Effector memory CD4-positive, alpha-beta T cell (primary cell): ENCODE results near the gene LRRTM2.

Experiments
- DNase-seq, 3 donors: peaks; one replicate each; pipeline ENCODE4 v3.0.0-alpha.2; 2020
- H3K27ac ChIP-seq: 2 replicates; pipeline ENCODE4 v1.7.0; 2013; ENCODE audit warnings: mild to moderate bottlenecking, low read length, moderate library complexity; ENCODE audit not compliant: insufficient read depth, poor library complexity, severe bottlenecking
- H3K27me3 ChIP-seq: replicated peaks from 2 replicates; pipeline ENCODE4 v1.7.0; 2013; ENCODE audit warnings: mild to moderate bottlenecking, low read length; ENCODE audit not compliant: insufficient read depth, control insufficient read depth, poor library complexity, severe bottlenecking
- H3K36me3 ChIP-seq: 2 replicates; pipeline ENCODE4 v1.7.0; 2013; ENCODE audit warnings: mild to moderate bottlenecking, low read length, moderate library complexity; ENCODE audit not compliant: control insufficient read depth, insufficient read depth
- H3K4me1 ChIP-seq: 2 replicates; pipeline ENCODE4 v1.7.0; 2013; ENCODE audit warnings: low read length, mild to moderate bottlenecking; ENCODE audit not compliant: control insufficient read depth, insufficient read depth, poor library complexity, severe bottlenecking
- H3K4me3 ChIP-seq: 2 replicates; pipeline ENCODE4 v1.7.0; 2013; ENCODE audit warnings: low read length, low read depth, mild to moderate bottlenecking; ENCODE audit not compliant: insufficient read depth, poor library complexity, severe bottlenecking
- H3K9me3 ChIP-seq: 2 replicates; pipeline ENCODE4 v1.7.0; 2013; ENCODE audit warnings: mild to moderate bottlenecking, low read length, moderate library complexity; ENCODE audit not compliant: control insufficient read depth

The LRRTM2 gene

GRCh38 chr5:138889994-138890393, 14.9 kb upstream of the LRRTM2 start:
- Histone ChIP-seq H3K9me3 (no peaks in the 10 kb centered on the region), H3K36me3 (peaks cover 6% of the 10 kb centered on the region), H3K27ac (no peak overlapping the region), H3K27me3 (no peaks in the 10 kb centered on the region), H3K4me1 (no peaks in the 10 kb centered on the region), H3K4me3 (no peak overlapping the region)
- no peak for DNase-seq

GRCh38 chr5:138884554-138884953, 9.4 kb upstream of the LRRTM2 start:
- H3K27ac ChIP-seq = no peak overlapping the region
- H3K9me3 ChIP-seq = no peaks in the 10 kb centered on the region
- no peak overlapping the region for H3K4me3 ChIP-seq
- no peak for DNase-seq
- H3K36me3 ChIP-seq = peaks cover 6% of the 10 kb centered on the region
- H3K27me3 ChIP-seq = no peaks in the 10 kb centered on the region
- no peaks in the 10 kb centered on the region for H3K4me1 ChIP-seq

- peaks cover 4% of the 10 kb centered on the region for H3K36me3 ChIP-seq
- no peak for DNase-seq
- H3K9me3 ChIP-seq = no peaks in the 10 kb centered on the region
- H3K27me3 ChIP-seq = no peaks in the 10 kb centered on the region
- H3K27ac ChIP-seq = no peak overlapping the region
- no peaks in the 10 kb centered on the region for H3K4me1 ChIP-seq
- no peak overlapping the region for H3K4me3 ChIP-seq
Observed at GRCh38 chr5:138884094-138884493, 9.0 kb upstream of the LRRTM2 start.

- Histone ChIP-seq H3K4me1 (no peaks in the 10 kb centered on the region), H3K36me3 (no peaks in the 10 kb centered on the region), H3K27ac (no peak overlapping the region), H3K9me3 (no peaks in the 10 kb centered on the region), H3K4me3 (no peak overlapping the region), H3K27me3 (no peaks in the 10 kb centered on the region)
- no peak for DNase-seq
Observed at GRCh38 chr5:138883211-138883610, 8.1 kb upstream of the LRRTM2 start.

DNA sequence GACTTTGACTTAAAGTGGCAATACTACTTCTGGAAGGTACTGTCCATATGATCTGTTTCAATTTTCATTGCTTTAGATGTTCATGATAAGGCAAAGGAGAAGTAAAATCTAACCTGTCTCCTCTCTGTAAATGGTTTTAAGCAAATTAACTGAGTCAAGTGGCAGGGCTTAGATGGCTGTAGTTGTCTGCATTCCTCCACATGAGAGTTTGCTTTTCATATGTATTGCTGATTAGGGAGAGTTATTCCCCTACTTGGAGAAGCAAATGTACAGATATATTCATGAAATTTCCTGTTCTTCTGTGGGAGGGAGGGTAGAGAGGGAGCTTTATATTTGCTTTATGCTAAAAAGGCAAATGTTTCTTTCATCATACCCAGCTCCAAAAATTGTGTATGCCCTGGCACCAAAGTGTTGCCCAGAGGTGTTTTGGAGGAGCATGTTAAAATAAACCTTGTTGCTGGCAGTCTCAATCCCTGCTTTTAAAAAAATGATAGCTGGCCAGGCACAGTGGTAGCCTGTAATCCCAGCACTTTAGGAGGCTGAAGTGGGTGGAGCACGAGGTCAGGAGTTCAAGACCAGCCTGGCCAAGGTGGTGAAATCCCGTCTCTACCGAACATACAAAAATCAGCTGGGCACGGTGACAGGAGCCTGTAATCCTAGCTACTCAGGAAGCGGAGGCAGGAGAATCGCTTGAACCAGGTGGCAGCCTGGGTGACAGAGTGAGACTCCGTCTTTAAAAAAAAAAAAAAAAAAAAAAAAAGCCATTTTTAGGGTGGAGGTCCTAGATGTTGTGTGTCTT, 3.5 kb upstream of the LRRTM2 start:
- no peaks in the 10 kb centered on the region for H3K27me3 ChIP-seq
- no peak overlapping the region for H3K27ac ChIP-seq
- no peaks in the 10 kb centered on the region for H3K4me1 ChIP-seq
- no peak for DNase-seq
- no peak overlapping the region for H3K4me3 ChIP-seq
- no peaks in the 10 kb centered on the region for H3K36me3 ChIP-seq
- H3K9me3 ChIP-seq = no peaks in the 10 kb centered on the region

GRCh38 chr5:138876811-138877210, 1.7 kb upstream of the LRRTM2 start:
- DNase-seq = no peak
- no peaks in the 10 kb centered on the region for H3K9me3 ChIP-seq

GRCh38 chr5:138875946-138876345, 811 bp upstream of the LRRTM2 start:
- Histone ChIP-seq H3K36me3 (no peaks in the 10 kb centered on the region), H3K4me1 (no peaks in the 10 kb centered on the region), H3K4me3 (no peak overlapping the region), H3K9me3 (no peaks in the 10 kb centered on the region), H3K27ac (no peak overlapping the region), H3K27me3 (no peaks in the 10 kb centered on the region)
- no peak for DNase-seq

More at GRCh38 chr5:138876811-138877210, 1.7 kb upstream of the LRRTM2 start:
- no peaks in the 10 kb centered on the region for H3K36me3 ChIP-seq
- H3K27ac ChIP-seq = no peak overlapping the region
- H3K27me3 ChIP-seq = no peaks in the 10 kb centered on the region
- no peaks in the 10 kb centered on the region for H3K4me1 ChIP-seq
- H3K4me3 ChIP-seq = no peak overlapping the region

DNA sequence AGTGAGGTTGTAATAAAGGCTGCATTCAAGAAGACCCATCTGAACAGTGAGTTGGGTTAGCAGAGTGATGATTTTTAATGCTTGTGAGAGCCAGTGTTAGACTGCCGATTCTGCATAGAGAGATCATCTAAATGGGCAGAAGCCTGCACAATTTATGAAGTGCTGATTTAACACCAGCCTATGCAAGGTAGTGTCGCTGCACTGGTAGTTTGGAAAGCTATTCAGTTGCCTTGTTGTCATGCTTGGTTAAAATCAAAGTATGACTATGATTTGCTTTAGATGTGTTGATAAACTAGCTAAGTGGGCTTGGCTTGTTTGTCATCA, 379 bp upstream of the LRRTM2 start:
- no peaks in the 10 kb centered on the region for H3K4me1 ChIP-seq
- no peaks in the 10 kb centered on the region for H3K9me3 ChIP-seq
- no peak overlapping the region for H3K4me3 ChIP-seq
- no peak for DNase-seq
- no peaks in the 10 kb centered on the region for H3K27me3 ChIP-seq
- H3K27ac ChIP-seq = no peak overlapping the region
- H3K36me3 ChIP-seq = no peaks in the 10 kb centered on the region

DNA sequence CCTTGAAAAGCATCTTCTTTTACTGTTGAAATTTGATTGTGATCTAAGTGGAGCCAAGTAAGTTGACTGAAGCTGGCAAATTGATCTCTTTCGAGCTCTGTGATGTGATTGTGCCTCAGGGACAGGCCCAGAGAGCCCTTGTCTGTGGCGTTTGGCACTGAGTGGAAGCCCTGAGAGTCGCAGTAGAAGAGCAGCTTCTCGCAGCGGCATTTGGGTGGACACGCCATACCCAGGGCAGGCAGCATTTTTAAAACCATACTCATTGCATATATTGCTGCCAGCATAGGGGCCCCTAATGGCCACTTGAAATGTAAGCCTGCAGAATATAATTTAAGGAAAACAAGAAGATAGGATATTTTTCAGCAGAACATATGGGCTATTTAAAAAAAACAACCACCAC, 894 bp downstream of the LRRTM2 start:
- no peak overlapping the region for H3K4me3 ChIP-seq

GRCh38 chr5:138873466-138874221, 1.5 kb downstream of the LRRTM2 start:
- no peaks in the 10 kb centered on the region for H3K27me3 ChIP-seq
- no peaks in the 10 kb centered on the region for H3K4me1 ChIP-seq
- H3K4me3 ChIP-seq = no peak overlapping the region
- H3K9me3 ChIP-seq = no peaks in the 10 kb centered on the region
- no peaks in the 10 kb centered on the region for H3K36me3 ChIP-seq
- H3K27ac ChIP-seq = no peak overlapping the region
- DNase-seq = no peak

More for the DNA sequence above, 894 bp downstream of the LRRTM2 start:
- no peak for DNase-seq
- no peak overlapping the region for H3K27ac ChIP-seq
- no peaks in the 10 kb centered on the region for H3K9me3 ChIP-seq
- H3K36me3 ChIP-seq = no peaks in the 10 kb centered on the region
- H3K4me1 ChIP-seq = no peaks in the 10 kb centered on the region
- no peaks in the 10 kb centered on the region for H3K27me3 ChIP-seq
